Mesenchymal stem cell (in vitro differentiated cells and primary cell): ENCODE data around the gene SPECC1L.

Experiments
- DNase-seq: peaks from one replicate; pipeline ENCODE4 v3.0.0-alpha.2; 2013
- H2AFZ ChIP-seq: one replicate; pipeline ENCODE4 v1.6.1; 2013; ENCODE audit warnings: low read depth, mild to moderate bottlenecking, control low read depth, inconsistent platforms, low read length, moderate library complexity
- H2AK5ac ChIP-seq: 2 replicates; pipeline ENCODE4 v1.6.1; 2013; ENCODE audit warnings: low read length, moderate library complexity, mild to moderate bottlenecking, inconsistent platforms; ENCODE audit not compliant: severe bottlenecking
- H2BK120ac ChIP-seq: one replicate; pipeline ENCODE4 v1.6.1; 2013; ENCODE audit warnings: low read depth, mild to moderate bottlenecking, inconsistent platforms, low read length, moderate library complexity
- H2BK12ac ChIP-seq, 2 experiments: one replicate each; pipeline ENCODE4 v1.6.1; 2013; ENCODE audit warnings: inconsistent platforms in 2 of 2, low read length in 2 of 2, mild to moderate bottlenecking in 2 of 2, moderate library complexity in 2 of 2, control low read depth in 1 of 2
- H2BK15ac ChIP-seq: one replicate; pipeline ENCODE4 v1.6.1; 2013; ENCODE audit warnings: mild to moderate bottlenecking, low read depth, inconsistent platforms; ENCODE audit not compliant: poor library complexity, severe bottlenecking
- H2BK5ac ChIP-seq: 2 replicates; pipeline ENCODE4 v1.6.1; 2013; ENCODE audit warnings: low read depth, mild to moderate bottlenecking, low read length, control low read depth, inconsistent platforms; ENCODE audit not compliant: poor library complexity, severe bottlenecking
- H3K14ac ChIP-seq, 2 experiments: one replicate each; pipeline ENCODE4 v1.6.1; 2013; ENCODE audit warnings: inconsistent platforms in 2 of 2, low read length in 2 of 2, control low read depth in 1 of 2, mild to moderate bottlenecking in 1 of 2, moderate library complexity in 1 of 2
- H3K18ac ChIP-seq, 2 experiments: one replicate each; pipeline ENCODE4 v1.6.1; 2013; ENCODE audit warnings: inconsistent platforms in 2 of 2, low read length in 2 of 2, control low read depth in 1 of 2, low read depth in 1 of 2, mild to moderate bottlenecking in 1 of 2
- H3K23ac ChIP-seq, 2 experiments: one replicate each; pipeline ENCODE4 v1.6.1; 2013; ENCODE audit warnings: inconsistent platforms in 2 of 2, low read length in 2 of 2, mild to moderate bottlenecking in 2 of 2, moderate library complexity in 2 of 2, control low read depth in 1 of 2
- H3K27ac ChIP-seq: 2 replicates; pipeline ENCODE4 v1.5.1; 2013; ENCODE audit warnings: mild to moderate bottlenecking, moderate library complexity, low read length, control low read depth, inconsistent platforms; ENCODE audit not compliant: poor library complexity, severe bottlenecking
- H3K27me3 ChIP-seq, 2 experiments: 2 replicates each; pipeline versions ENCODE4 v1.6.1 to v1.7.0; 2013; ENCODE audit warnings: low read length in 2 of 2, mild to moderate bottlenecking in 2 of 2, moderate library complexity in 2 of 2, control low read depth in 1 of 2, inconsistent platforms in 1 of 2; ENCODE audit not compliant: control insufficient read depth in 1 of 2, insufficient read depth in 1 of 2
- H3K36me3 ChIP-seq, 2 experiments: 2 replicates each; pipeline versions ENCODE4 v1.6.1 to v1.7.0; 2013; ENCODE audit warnings: low read length in 2 of 2, control low read depth in 1 of 2, inconsistent platforms in 1 of 2, low read depth in 1 of 2, mild to moderate bottlenecking in 1 of 2; ENCODE audit not compliant: insufficient read depth in 2 of 2, control insufficient read depth in 1 of 2
- H3K4ac ChIP-seq, 2 experiments: one replicate each; pipeline ENCODE4 v1.6.1; 2013; ENCODE audit warnings: inconsistent platforms in 2 of 2, low read length in 2 of 2, mild to moderate bottlenecking in 2 of 2, moderate library complexity in 2 of 2, control low read depth in 1 of 2, low read depth in 1 of 2
- H3K4me1 ChIP-seq: 2 replicates; pipeline ENCODE4 v1.6.1; 2013; ENCODE audit warnings: low read depth, low read length, control low read depth; ENCODE audit not compliant: control insufficient read depth, insufficient read depth
- H3K4me2 ChIP-seq: 2 replicates; pipeline ENCODE4 v1.6.1; 2013; ENCODE audit warnings: low read length, mild to moderate bottlenecking, inconsistent platforms; ENCODE audit not compliant: poor library complexity, severe bottlenecking
- H3K4me3 ChIP-seq, 2 experiments: 2 replicates each; pipeline versions ENCODE4 v1.5.1 to v1.7.0; 2013; ENCODE audit warnings: low read length in 2 of 2, mild to moderate bottlenecking in 2 of 2, control low read depth in 1 of 2, low read depth in 1 of 2; ENCODE audit not compliant: insufficient read depth in 1 of 2
- H3K79me1 ChIP-seq: replicated peaks from 2 replicates; pipeline ENCODE4 v1.6.1; 2013; ENCODE audit warnings: mild to moderate bottlenecking, control low read depth, low read length, inconsistent platforms; ENCODE audit not compliant: poor library complexity, severe bottlenecking
- H3K9ac ChIP-seq: 2 replicates; pipeline ENCODE4 v1.7.0; 2013; ENCODE audit warnings: mild to moderate bottlenecking, low read length, moderate library complexity
- H3K9me3 ChIP-seq: 2 replicates; pipeline ENCODE4 v1.7.0; 2013; ENCODE audit warnings: mild to moderate bottlenecking, low read length; ENCODE audit not compliant: control insufficient read depth
- H4K8ac ChIP-seq: one replicate; pipeline ENCODE4 v1.6.1; 2013; ENCODE audit warnings: inconsistent platforms, mild to moderate bottlenecking, low read length, moderate library complexity
- H4K91ac ChIP-seq: one replicate; pipeline ENCODE4 v1.6.1; 2013; ENCODE audit warnings: mild to moderate bottlenecking, low read length, inconsistent platforms
- WGBS: methylation state at CpG from one replicate; pipeline ENCODE4 v1.1.7; 2013; ENCODE audit warnings: mixed read lengths; 5-methylcytosine and 5-hydroxymethylcytosine counted together

Gene SPECC1L

GRCh38 chr22:24416095-24416494, 145.5 kb downstream of the SPECC1L start:
- Histone ChIP-seq H3K4me3 (no peak overlapping the region), H2BK5ac (no peak overlapping the region), H3K4me2 (no peak overlapping the region), H3K14ac (no peak overlapping the region), H3K18ac (no peak overlapping the region), H2AFZ (no peak overlapping the region), H2BK15ac (no peak overlapping the region), H3K4me1 (peaks cover 24% of the 10 kb centered on the region), H3K23ac (no peak overlapping the region), H3K27me3 (no peaks in the 10 kb centered on the region), H3K9ac (no peak overlapping the region), H3K27ac (no peak overlapping the region), H2BK120ac (no peak overlapping the region), H2AK5ac (no peak overlapping the region), H3K79me1 (peaks cover 9% of the 10 kb centered on the region), H3K9me3 (no peaks in the 10 kb centered on the region), H4K8ac (no peak overlapping the region), H4K91ac (peak overlapping the region; percentile 43), H3K36me3 (peaks cover 65 to 67% of the 10 kb centered on the region in 2 experiments), H3K4ac (no peak overlapping the region), H2BK12ac (no peak overlapping the region)
- WGBS: 94% methylated on average over 8 of the region's 8 CpGs
- no peak for DNase-seq

- H3K9ac ChIP-seq: no peak overlapping the region
- no peak overlapping the region for H3K4me3 ChIP-seq
- no peak overlapping the region for H2BK12ac ChIP-seq
- H2AFZ ChIP-seq: no peak overlapping the region
- H3K36me3 ChIP-seq: peaks cover 61 to 62% of the 10 kb centered on the region in 2 experiments
- no peak overlapping the region for H2BK120ac ChIP-seq
- H3K27me3 ChIP-seq: peaks cover 0 to under 1% of the 10 kb centered on the region in 2 experiments
- no peak overlapping the region for H4K8ac ChIP-seq
- H3K14ac ChIP-seq: no peak overlapping the region
- DNase-seq: no peak
- no peak overlapping the region for H3K27ac ChIP-seq
- H2AK5ac ChIP-seq: no peak overlapping the region
- H3K4me1 ChIP-seq: peaks cover 24% of the 10 kb centered on the region
- no peaks in the 10 kb centered on the region for H3K9me3 ChIP-seq
- H4K91ac ChIP-seq: no peak overlapping the region
- H3K4ac ChIP-seq: no peak overlapping the region
- no peak overlapping the region for H2BK5ac ChIP-seq
- 93% methylated on average over 6 of the region's 6 CpGs for WGBS
- no peak overlapping the region for H3K4me2 ChIP-seq
- H3K79me1 ChIP-seq: peaks cover 5% of the 10 kb centered on the region
- H2BK15ac ChIP-seq: no peak overlapping the region
- no peak overlapping the region for H3K23ac ChIP-seq
- no peak overlapping the region for H3K18ac ChIP-seq
Measured at GRCh38 chr22:24416611-24417010, 146.0 kb downstream of the SPECC1L start.

DNA sequence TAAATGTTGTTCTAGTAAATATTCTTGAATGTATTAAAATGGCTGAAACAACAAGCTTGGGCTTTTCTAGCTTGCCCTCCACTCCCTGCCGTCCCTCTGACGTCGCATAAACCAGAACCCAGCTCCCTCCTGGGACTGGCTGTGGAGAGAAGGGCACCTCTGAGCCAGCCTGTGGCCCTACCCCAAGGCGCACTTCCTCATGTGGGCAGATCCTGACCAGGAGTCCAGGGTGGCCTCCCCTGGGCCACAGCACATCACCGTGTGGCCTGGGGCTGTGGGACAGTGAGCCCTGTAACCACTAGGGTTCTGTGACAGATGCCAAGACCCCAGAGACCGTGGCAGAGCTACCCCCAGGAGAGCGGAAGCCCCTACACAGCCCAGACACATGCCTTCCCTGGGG, 146.6 kb downstream of the SPECC1L start:
- Histone ChIP-seq H3K4me3 (no peak overlapping the region), H2BK120ac (no peak overlapping the region), H3K14ac (no peak overlapping the region), H2BK12ac (no peak overlapping the region), H3K9ac (no peak overlapping the region), H3K4ac (no peak overlapping the region), H3K36me3 (peaks cover 55 to 56% of the 10 kb centered on the region in 2 experiments), H3K4me2 (no peak overlapping the region), H3K27me3 (peaks cover under 1 to 6% of the 10 kb centered on the region in 2 experiments), H3K23ac (no peak overlapping the region), H2BK15ac (no peak overlapping the region), H2AFZ (no peak overlapping the region), H4K8ac (no peak overlapping the region), H3K4me1 (peaks cover 24% of the 10 kb centered on the region), H4K91ac (no peak overlapping the region), H3K9me3 (no peaks in the 10 kb centered on the region), H2AK5ac (no peak overlapping the region), H3K18ac (no peak overlapping the region), H2BK5ac (no peak overlapping the region), H3K27ac (no peak overlapping the region), H3K79me1 (peaks cover 3% of the 10 kb centered on the region)
- whole genome bisulfite sequencing: 95% methylated on average over 7 of the region's 7 CpGs
- DNase-seq: no peak

- WGBS: 93% methylated on average over 16 of the region's 16 CpGs
- H4K8ac ChIP-seq: no peak overlapping the region
Measured at GRCh38 chr22:24417901-24418641, 147.4 kb downstream of the SPECC1L start.

More at GRCh38 chr22:24417901-24418641, 147.4 kb downstream of the SPECC1L start:
- H3K4ac ChIP-seq: no peak overlapping the region
- no peak overlapping the region for H2AK5ac ChIP-seq
- H4K91ac ChIP-seq: no peak overlapping the region
- no peaks in the 10 kb centered on the region for H3K9me3 ChIP-seq
- H3K18ac ChIP-seq: no peak overlapping the region
- peaks cover 3% of the 10 kb centered on the region for H3K79me1 ChIP-seq
- peaks cover 46 to 48% of the 10 kb centered on the region in 2 experiments for H3K36me3 ChIP-seq
- DNase-seq: no peak
- H3K4me1 ChIP-seq: peaks cover 24% of the 10 kb centered on the region
- H3K14ac ChIP-seq: no peak overlapping the region
- H2BK12ac ChIP-seq: no peak overlapping the region
- H2BK120ac ChIP-seq: no peak overlapping the region
- H2BK5ac ChIP-seq: no peak overlapping the region
- no peak overlapping the region for H3K27ac ChIP-seq
- no peak overlapping the region for H3K23ac ChIP-seq
- H3K4me2 ChIP-seq: no peak overlapping the region
- no peak overlapping the region for H3K9ac ChIP-seq
- H3K27me3 ChIP-seq: peaks cover 6% of the 10 kb centered on the region in 2 experiments
- no peak overlapping the region for H2BK15ac ChIP-seq
- no peak overlapping the region for H2AFZ ChIP-seq
- H3K4me3 ChIP-seq: no peak overlapping the region
